PFSK-1 (cell line): ENCODE results near the gene GABBR2.

Experiments used
- FOXP2 ChIP-seq: optimal IDR thresholded peaks from 2 replicates; pipeline ENCODE3; 2011; ENCODE audit warnings: borderline replicate concordance, control low read depth, inconsistent platforms; ENCODE audit not compliant: insufficient read depth; ENCODE audit errors: extremely low read length, extremely low read depth
- POLR2AphosphoS5 ChIP-seq: IDR thresholded peaks from 2 replicates; pipeline ENCODE4 v1.6.1; 2012; ENCODE audit warnings: low read depth, mild to moderate bottlenecking, control low read depth, low read length, moderate library complexity
- SIN3A ChIP-seq: IDR thresholded peaks from 2 replicates; pipeline ENCODE4 v1.6.1; 2012; ENCODE audit warnings: mild to moderate bottlenecking, low read length, moderate library complexity, borderline replicate concordance; ENCODE audit not compliant: insufficient read depth
- TAF1 ChIP-seq: IDR thresholded peaks from 2 replicates; pipeline ENCODE4 v1.6.1; 2012; ENCODE audit warnings: low read length, control low read depth, borderline replicate concordance; ENCODE audit not compliant: insufficient read depth
- TF ChIP-seq, protein P1 (sequence below), 2 experiments: IDR thresholded peaks; 2 replicates each; pipeline versions ENCODE4 v1.6.1 to v1.8.0; 2011 to 2012; ENCODE audit warnings: low read depth in 2 of 2, low read length in 2 of 2, control low read depth in 1 of 2, inconsistent platforms in 1 of 2, mild to moderate bottlenecking in 1 of 2, moderate library complexity in 1 of 2; ENCODE audit not compliant: insufficient read depth in 1 of 2

Gene GABBR2

DNA sequence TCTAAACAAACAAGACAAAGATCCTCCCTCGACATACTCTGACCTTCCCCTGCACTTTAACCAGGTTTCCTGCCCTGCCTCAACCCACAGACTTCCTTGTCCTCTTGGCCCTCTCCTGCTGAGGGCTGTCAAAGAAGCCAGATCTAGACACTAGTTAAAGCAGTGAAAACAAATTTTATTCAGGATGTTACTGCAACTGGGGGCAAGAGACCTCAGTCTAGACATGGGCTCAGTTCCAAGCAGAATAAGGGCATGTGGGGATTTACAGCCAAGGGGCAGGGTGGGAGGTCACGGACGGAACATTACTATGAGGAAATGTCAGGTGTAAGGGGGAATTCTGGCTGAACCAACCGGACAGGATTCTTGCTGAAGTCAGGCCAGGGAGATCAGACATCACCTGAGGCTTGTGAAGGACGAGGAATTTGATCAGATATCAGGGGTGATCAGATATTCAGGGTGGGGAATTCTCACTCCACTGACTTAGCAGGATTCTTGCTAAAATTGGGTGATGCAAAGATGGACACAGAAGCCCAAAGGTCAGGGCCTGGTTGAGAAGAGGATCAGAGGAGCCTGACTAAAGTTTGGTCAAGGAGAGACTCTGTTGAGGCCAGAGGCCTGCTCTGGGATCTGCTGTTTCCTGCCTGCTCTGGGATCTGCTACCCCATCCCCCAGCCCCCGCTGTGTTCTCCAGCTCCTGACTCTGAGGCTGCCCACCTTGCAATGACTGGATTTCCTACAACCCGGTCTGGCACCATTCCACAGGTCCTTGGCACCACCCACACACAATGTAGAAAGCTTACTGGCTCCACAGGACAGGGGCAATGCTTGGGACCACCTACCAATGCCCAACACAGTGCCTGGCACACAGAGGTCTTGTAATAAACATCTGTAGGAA, 21.5 kb downstream of the GABBR2 start:
- TF ChIP-seq, protein P1, sequence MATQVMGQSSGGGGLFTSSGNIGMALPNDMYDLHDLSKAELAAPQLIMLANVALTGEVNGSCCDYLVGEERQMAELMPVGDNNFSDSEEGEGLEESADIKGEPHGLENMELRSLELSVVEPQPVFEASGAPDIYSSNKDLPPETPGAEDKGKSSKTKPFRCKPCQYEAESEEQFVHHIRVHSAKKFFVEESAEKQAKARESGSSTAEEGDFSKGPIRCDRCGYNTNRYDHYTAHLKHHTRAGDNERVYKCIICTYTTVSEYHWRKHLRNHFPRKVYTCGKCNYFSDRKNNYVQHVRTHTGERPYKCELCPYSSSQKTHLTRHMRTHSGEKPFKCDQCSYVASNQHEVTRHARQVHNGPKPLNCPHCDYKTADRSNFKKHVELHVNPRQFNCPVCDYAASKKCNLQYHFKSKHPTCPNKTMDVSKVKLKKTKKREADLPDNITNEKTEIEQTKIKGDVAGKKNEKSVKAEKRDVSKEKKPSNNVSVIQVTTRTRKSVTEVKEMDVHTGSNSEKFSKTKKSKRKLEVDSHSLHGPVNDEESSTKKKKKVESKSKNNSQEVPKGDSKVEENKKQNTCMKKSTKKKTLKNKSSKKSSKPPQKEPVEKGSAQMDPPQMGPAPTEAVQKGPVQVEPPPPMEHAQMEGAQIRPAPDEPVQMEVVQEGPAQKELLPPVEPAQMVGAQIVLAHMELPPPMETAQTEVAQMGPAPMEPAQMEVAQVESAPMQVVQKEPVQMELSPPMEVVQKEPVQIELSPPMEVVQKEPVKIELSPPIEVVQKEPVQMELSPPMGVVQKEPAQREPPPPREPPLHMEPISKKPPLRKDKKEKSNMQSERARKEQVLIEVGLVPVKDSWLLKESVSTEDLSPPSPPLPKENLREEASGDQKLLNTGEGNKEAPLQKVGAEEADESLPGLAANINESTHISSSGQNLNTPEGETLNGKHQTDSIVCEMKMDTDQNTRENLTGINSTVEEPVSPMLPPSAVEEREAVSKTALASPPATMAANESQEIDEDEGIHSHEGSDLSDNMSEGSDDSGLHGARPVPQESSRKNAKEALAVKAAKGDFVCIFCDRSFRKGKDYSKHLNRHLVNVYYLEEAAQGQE (IDR thresholded peaks at IDR 0.05; ENCODE audit: insufficient read depth in 1 of 2, low read depth in 2 of 2, low read length in 2 of 2): no peak
- TF ChIP-seq FOXP2 (no peak), SIN3A (no peak), TAF1 (no peak), POLR2AphosphoS5 (no peak)

DNA sequence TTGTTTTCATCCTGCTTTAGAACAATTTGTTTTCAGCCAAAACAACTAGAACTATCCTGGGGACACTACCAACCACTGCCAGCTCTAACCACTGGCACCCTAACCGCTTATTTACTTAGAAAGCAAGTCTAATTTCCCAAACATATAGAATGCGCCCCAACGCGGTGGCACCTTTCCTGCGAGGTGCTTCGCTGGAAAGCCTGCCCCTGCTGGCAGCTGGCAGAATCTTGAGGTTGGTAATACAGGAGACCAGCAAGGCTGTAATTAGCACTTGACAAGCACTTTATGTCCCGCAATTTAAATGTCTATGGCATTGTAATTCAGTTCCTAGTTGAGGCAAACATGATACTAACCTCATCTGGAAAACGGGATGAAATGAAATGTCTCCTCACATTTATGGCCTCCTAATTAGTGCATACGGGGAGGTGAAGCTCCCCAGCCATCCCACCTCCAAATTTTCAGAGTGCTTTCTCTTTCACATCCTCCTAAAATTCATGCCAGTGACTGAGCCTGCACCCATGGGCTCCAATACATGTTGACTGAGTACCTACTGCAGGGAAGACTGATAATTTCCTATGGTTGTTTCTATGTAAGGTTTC, 30.4 kb downstream of the GABBR2 start:
- TF ChIP-seq POLR2AphosphoS5 (no peak), SIN3A (no peak), FOXP2 (no peak), TAF1 (no peak)
- TF ChIP-seq, protein P1 (IDR thresholded peaks at IDR 0.05; ENCODE audit: insufficient read depth in 1 of 2, low read depth in 2 of 2, low read length in 2 of 2): no peak

DNA sequence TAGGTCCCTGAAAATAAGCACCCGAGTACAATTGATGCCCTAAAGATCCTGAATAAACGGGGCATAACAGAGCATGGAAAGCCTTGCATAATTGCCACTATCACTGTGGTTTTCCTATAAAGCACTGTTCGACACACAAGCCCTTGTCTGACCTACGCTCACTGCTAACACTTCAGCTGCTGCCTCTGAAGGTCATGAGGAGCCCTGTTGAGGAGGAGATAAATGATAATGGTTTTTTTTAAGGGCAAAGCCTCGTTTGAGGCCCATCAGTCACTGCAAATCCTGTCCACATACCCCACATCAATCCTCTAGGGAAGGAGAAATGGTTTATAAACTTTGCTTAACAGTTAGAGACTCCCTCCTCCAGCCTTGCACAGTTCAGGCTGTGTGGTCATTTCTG, 35.1 kb downstream of the GABBR2 start:
- TF ChIP-seq POLR2AphosphoS5 (no peak), SIN3A (no peak), FOXP2 (no peak), TAF1 (no peak)
- TF ChIP-seq, protein P1 (IDR thresholded peaks at IDR 0.05; ENCODE audit: insufficient read depth in 1 of 2, low read depth in 2 of 2, low read length in 2 of 2): no peak

DNA sequence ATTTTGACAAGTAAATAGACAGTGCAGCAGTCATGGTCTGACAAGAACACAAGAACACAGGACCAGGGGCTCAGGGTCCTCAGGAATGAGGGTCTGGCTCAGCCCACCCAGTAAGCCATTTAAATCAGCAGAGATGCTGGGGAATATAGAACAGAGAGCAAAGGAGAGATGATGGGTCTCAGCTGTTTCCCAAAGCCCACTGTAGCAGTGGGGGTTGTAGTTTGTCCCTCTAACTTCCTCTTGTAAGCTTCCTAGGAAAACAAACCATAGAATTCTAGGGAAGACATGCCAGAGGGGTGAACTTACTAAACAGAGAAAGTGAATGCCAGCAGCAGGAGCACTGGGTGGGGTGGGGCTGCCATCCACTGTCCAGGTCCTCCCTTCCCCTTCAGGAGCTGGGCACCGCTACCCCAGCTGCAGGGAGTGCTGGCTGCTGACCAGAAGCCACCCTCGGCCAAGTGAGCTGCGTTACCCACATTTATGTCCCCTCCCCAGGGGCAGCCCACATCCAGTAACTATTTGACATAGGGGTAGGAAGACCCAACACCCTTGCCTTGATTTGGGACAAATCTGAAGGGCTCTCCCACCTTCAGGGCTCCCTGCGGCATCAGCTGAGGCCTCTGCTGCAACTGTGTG, 41.6 kb downstream of the GABBR2 start:
- no peak for TF ChIP-seq POLR2AphosphoS5
- no peak for TF ChIP-seq SIN3A
- no peak for TF ChIP-seq TAF1
- TF ChIP-seq FOXP2: no peak
- TF ChIP-seq, protein P1 (IDR thresholded peaks at IDR 0.05; ENCODE audit: insufficient read depth in 1 of 2, low read depth in 2 of 2, low read length in 2 of 2): no peak
